GM12878 (cell line): ENCODE results near the gene OPN1SW. TPM values are rescaled to one million over a fixed set of nuclear protein-coding genes. Genes with fewer than 3 reads are reported as not detected.
A peak's percentile ranks its signal among the peaks of the same experiment; 100 is the strongest.

Source experiments
- ATAC-seq: fragments of 200-7000 bp; cut with Tn5 transposase; 3 replicates; pipeline ENCODE4 v1.9.1; 2020; ENCODE audit warnings: mild to moderate bottlenecking, moderate library complexity
- BruUV-seq: library from RNA; stranded (reverse); fragments of 400-500 nt; replicated peaks from 2 replicates; lab custom pipeline; 2021; lab: Mats Ljungman, UMichigan
- CTCF ChIA-PET: fragments of 300-600 bp; sonication (Branson Sonifier 250); formaldehyde crosslinking; extraction: SDS; loops from one replicate; lab custom pipeline; 2021; ENCODE audit warnings: inconsistent platforms; lab: Yijun Ruan, JAX
- POLR2A ChIA-PET: fragments of 350-600 bp; formaldehyde crosslinking; extraction: SDS; loops from one replicate; lab custom pipeline; 2021; ENCODE audit warnings: inconsistent platforms; lab: Charles Lee
- RAD21 ChIA-PET: fragments of 300-600 bp; sonication (Branson Sonifier 250); formaldehyde crosslinking; loops from one replicate; lab custom pipeline; 2023; ENCODE audit warnings: antibody characterized with exemption; ENCODE audit not compliant: unreplicated experiment; lab: Charles Lee
- SMC1A ChIA-PET: fragments of 300-600 bp; sonication (Branson Sonifier 250); formaldehyde crosslinking; loops from one replicate; lab custom pipeline; 2023; ENCODE audit not compliant: unreplicated experiment, uncharacterized antibody; lab: Charles Lee
- DNase-seq: peaks from one replicate; pipeline ENCODE4 v3.0.0-alpha.2; 2011; ENCODE audit warnings: low read depth, low spot score
- FAIRE-seq: peaks from 3 replicates; lab custom pipeline; 2011; peaks lifted over from hg19 to GRCh38; lab: Jason Lieb, UNC
- H2AFZ ChIP-seq: 2 replicates; pipeline ENCODE4 v1.6.0; 2011; ENCODE audit warnings: low read depth, low read length, control low read depth; ENCODE audit not compliant: control insufficient read depth
- H3K27ac ChIP-seq: 2 replicates; pipeline ENCODE4 v1.5.1; 2011; ENCODE audit warnings: control low read depth; ENCODE audit not compliant: control insufficient read depth, insufficient read depth
- H3K27me3 ChIP-seq, 2 experiments: replicated peaks in 1 of 2; 2 replicates each; pipeline versions ENCODE4 v1.6.0 to v1.6.1; 2011; ENCODE audit warnings: low read length in 1 of 2; ENCODE audit not compliant: control insufficient read depth in 2 of 2, insufficient read depth in 2 of 2
- H3K36me3 ChIP-seq, 2 experiments: 2 replicates each; pipeline ENCODE4 v1.5.1; 2011; ENCODE audit warnings: low read length in 1 of 2; ENCODE audit not compliant: control insufficient read depth in 2 of 2, insufficient read depth in 2 of 2
- H3K4me1 ChIP-seq: 2 replicates; pipeline ENCODE4 v1.6.1; 2011; ENCODE audit warnings: mild to moderate bottlenecking, low read length, moderate library complexity, mixed read lengths; ENCODE audit not compliant: control insufficient read depth, insufficient read depth
- H3K4me2 ChIP-seq: 2 replicates; pipeline ENCODE4 v1.6.0; 2011; ENCODE audit warnings: control low read depth; ENCODE audit not compliant: control insufficient read depth, insufficient read depth
- H3K4me3 ChIP-seq: fragments of 200-600 bp; sonication (generic); 2 replicates; pipeline ENCODE4 v1.5.1; 2016
- H3K79me2 ChIP-seq: 2 replicates; pipeline ENCODE4 v1.6.0; 2011; ENCODE audit warnings: low read length; ENCODE audit not compliant: control insufficient read depth, insufficient read depth
- H3K9ac ChIP-seq: 2 replicates; pipeline ENCODE4 v1.8.0; 2011; ENCODE audit warnings: low read length, control low read depth, mixed read lengths; ENCODE audit not compliant: control insufficient read depth, insufficient read depth
- H3K9me3 ChIP-seq: replicated peaks from 3 replicates; pipeline ENCODE4 v1.5.1; 2011; ENCODE audit warnings: mild to moderate bottlenecking, low read length; ENCODE audit not compliant: control insufficient read depth, insufficient read depth
- H4K20me1 ChIP-seq: 2 replicates; pipeline ENCODE4 v1.6.0; 2011; ENCODE audit not compliant: control insufficient read depth, insufficient read depth
- CEBPB ChIP-seq, 2 experiments: fragments of 150-350 bp in 1 of 2; IDR thresholded peaks; 2 replicates each; pipeline ENCODE4 v1.6.1; 2012 to 2014; ENCODE audit warnings: low read depth in 2 of 2, low read length in 2 of 2, borderline replicate concordance in 1 of 2, inconsistent platforms in 1 of 2
- CHD2 ChIP-seq: IDR thresholded peaks from 2 replicates; pipeline ENCODE4 v1.6.1; 2011; ENCODE audit warnings: low read depth, low read length, improper control_type of control experiment, borderline replicate concordance
- FOS ChIP-seq: IDR thresholded peaks from 3 replicates; pipeline ENCODE4 v1.6.1; 2011; ENCODE audit warnings: borderline replicate concordance; ENCODE audit not compliant: insufficient read length; ENCODE audit errors: extremely low read depth
- GATAD2B ChIP-seq: fragments of 450-650 bp; conservative IDR thresholded peaks from 2 replicates; pipeline ENCODE4 v1.6.1; 2017; ENCODE audit warnings: low read depth, mild to moderate bottlenecking, moderate library complexity
- IRF4 ChIP-seq: IDR thresholded peaks from 2 replicates; pipeline ENCODE4 v1.6.1; 2011; ENCODE audit warnings: low read depth, low read length
- JUNB ChIP-seq: IDR thresholded peaks from 2 replicates; pipeline ENCODE4 v1.6.1; 2016; ENCODE audit warnings: antibody characterized with exemption, mild to moderate bottlenecking
- MTA3 ChIP-seq: IDR thresholded peaks from 2 replicates; pipeline ENCODE4 v1.6.1; 2012; ENCODE audit warnings: low read length, inconsistent platforms, borderline replicate concordance
- MYB ChIP-seq: fragments of 150-350 bp; IDR thresholded peaks from 2 replicates; pipeline ENCODE4 v1.6.1; 2014; ENCODE audit warnings: mild to moderate bottlenecking, low read depth, low read length, borderline replicate concordance
- NFIC ChIP-seq: IDR thresholded peaks from 2 replicates; pipeline ENCODE4 v1.6.1; 2012; ENCODE audit warnings: low read depth, mild to moderate bottlenecking, inconsistent platforms, low read length, moderate library complexity
- NFYA ChIP-seq: IDR thresholded peaks from 2 replicates; pipeline ENCODE4 v1.6.1; 2011; ENCODE audit warnings: low read depth, mild to moderate bottlenecking, low read length, improper control_type of control experiment, borderline replicate concordance
- RAD51 ChIP-seq: fragments of 450-650 bp; IDR thresholded peaks from 2 replicates; pipeline ENCODE4 v1.6.1; 2016; ENCODE audit warnings: moderate library complexity, mild to moderate bottlenecking, inconsistent platforms
- SMAD1 ChIP-seq: fragments of 450-650 bp; IDR thresholded peaks from 2 replicates; pipeline ENCODE4 v1.6.1; 2018; ENCODE audit warnings: mild to moderate bottlenecking, low read depth; ENCODE audit not compliant: partially characterized antibody
- SMAD5 ChIP-seq: IDR thresholded peaks from 2 replicates; pipeline ENCODE4 v1.6.1; 2016; ENCODE audit warnings: antibody characterized with exemption, low read depth
- SPI1 ChIP-seq: IDR thresholded peaks from 2 replicates; pipeline ENCODE4 v1.6.1; 2011; ENCODE audit warnings: low read depth, mild to moderate bottlenecking, low read length, moderate library complexity, borderline replicate concordance; ENCODE audit not compliant: insufficient read depth
- STAT1 ChIP-seq: fragments of 450-650 bp; conservative IDR thresholded peaks from 2 replicates; pipeline ENCODE4 v1.6.1; 2014; ENCODE audit warnings: antibody characterized with exemption, mild to moderate bottlenecking
- ZNF217 ChIP-seq: fragments of 450-650 bp; IDR thresholded peaks from 2 replicates; pipeline ENCODE4 v1.6.1; 2017; ENCODE audit warnings: antibody characterized with exemption, mild to moderate bottlenecking
- WGBS: methylation state at CpG from one replicate; pipeline ENCODE4 v1.1.6; 2016; ENCODE audit warnings: low lambda C conversion rate; ENCODE audit not compliant: insufficient replicate concordance, insufficient coverage; ENCODE audit errors: missing lambda C conversion rate; 5-methylcytosine and 5-hydroxymethylcytosine counted together
- in situ Hi-C: fragments of 300-500 bp; cut with MboI; formaldehyde crosslinking; loops from 9 replicates; pipeline ENCODE4 v1.14.3; 2018; ENCODE audit warnings: mixed read lengths
- intact Hi-C: fragments of 100-400 bp; cut with micrococcal nuclease; formaldehyde crosslinking; loops from one replicate; pipeline ENCODE4 v1.14.2; 2022; ENCODE audit not compliant: unreplicated experiment
- polyA plus RNA-seq, 11 experiments: library from polyadenylated mRNA; depleted of rRNA in 4 of 11; unstranded in 6 of 11; stranded (reverse) in 5 of 11; fragments of >200 nt; fragmentation: Nextera tagmentation in 4 of 11; fragmentation: Illumina TruSeq in 1 of 11; extraction: Ambion mirVana in 4 of 11; extraction: Trizol in 1 of 11; gene quantifications; 1 replicate in 1 of 11; 2 replicates in 10 of 11; pipeline versions ENCODE4 v1.2.1 to v1.2.3, GENCODE V29; 2011 to 2016; ENCODE audit warnings: inconsistent platforms in 2 of 11, missing spikeins in 2 of 11, low read depth in 1 of 11
- total RNA-seq, 4 experiments: library from RNA; depleted of rRNA in 3 of 4; stranded (reverse); fragments of >200 nt in 3 of 4; fragmentation: Illumina TruSeq in 1 of 4; extraction: Trizol in 1 of 4; gene quantifications; 2 replicates each; pipeline versions ENCODE4 v1.2.1 to v1.2.3, GENCODE V29; 2013 to 2021
- TF ChIP-seq, protein P1 (sequence below): IDR thresholded peaks from 2 replicates; pipeline ENCODE4 v1.6.1; 2012; ENCODE audit warnings: mild to moderate bottlenecking, low read depth, low read length

Gene OPN1SW
- total and polyA plus RNA-seq, 10 of the 15 experiments (the other 5 are each of a cell fraction or from before 2014, with no cell fraction given) = 0.11 to 0.35 (median 0.19) TPM; not detected in 6

GRCh38 chr7:128801003-128801402, 25.4 kb upstream of the OPN1SW start:
- 81% methylated on average over 9 of the region's 9 CpGs for WGBS
- no peak for TF ChIP-seq MTA3
- no peak for TF ChIP-seq SMAD1
- no peak for TF ChIP-seq SMAD5
- TF ChIP-seq GATAD2B = no peak
- no peak for TF ChIP-seq STAT1
- TF ChIP-seq ZNF217 = no peak
- TF ChIP-seq CHD2 = no peak
- TF ChIP-seq FOS = no peak
- TF ChIP-seq, all 136 proteins: peak for 0
- no peak for ATAC-seq
- H3K9ac ChIP-seq = no peak overlapping the region
- no peaks in the 10 kb centered on the region for H3K27me3 ChIP-seq
- no peaks in the 10 kb centered on the region for H3K4me1 ChIP-seq
- no peaks in the 10 kb centered on the region for H4K20me1 ChIP-seq
- ChIA-PET SMC1A (interaction anchor here (0.6 kb wide), 1 partner anchor 528 kb away, joined by 3 read pairs; no protein-coding TSS in a partner anchor), CTCF (no interaction called here), RAD21 (no interaction called here), POLR2A (no interaction called here)
- intact Hi-C loops = no loop called here
- no peak for DNase-seq
- BruUV-seq = no TSS peak
- in situ Hi-C loops = no loop called here
- no peak for FAIRE-seq
- no peaks in the 10 kb centered on the region for H3K79me2 ChIP-seq
- no peak overlapping the region for H3K27ac ChIP-seq
- H3K4me3 ChIP-seq = no peak overlapping the region
- no peak overlapping the region for H3K4me2 ChIP-seq
- H2AFZ ChIP-seq = no peak overlapping the region
- H3K9me3 ChIP-seq = no peaks in the 10 kb centered on the region
- no peaks in the 10 kb centered on the region for H3K36me3 ChIP-seq

DNA sequence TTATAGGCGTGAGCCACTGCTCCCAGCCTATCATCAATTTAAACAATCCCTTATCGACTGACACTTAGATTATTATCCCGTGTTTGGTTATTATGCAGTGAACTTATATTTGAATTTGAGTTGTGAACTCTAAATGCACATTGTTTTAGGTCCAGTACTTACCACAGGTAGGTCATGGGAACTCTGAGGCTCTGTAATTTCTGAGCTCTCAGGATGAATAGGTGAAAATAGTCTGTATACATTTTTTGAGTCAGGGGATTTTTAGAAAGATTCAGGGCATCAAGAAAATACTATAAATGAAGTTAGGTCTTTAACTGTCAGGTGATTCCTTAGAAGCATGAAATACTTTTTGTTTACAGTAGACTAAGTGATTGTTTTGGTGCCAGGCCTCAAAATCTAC, 25.0 kb upstream of the OPN1SW start:
- ATAC-seq (peak; percentile 62), DNase-seq (no peak), FAIRE-seq (no peak)
- RAD21 ChIA-PET = interaction anchor here (0.7 kb wide), 1 partner anchor 22 kb away, joined by 3 read pairs; no protein-coding TSS in a partner anchor
- intact Hi-C loops = no loop called here
- no peak overlapping the region for H2AFZ ChIP-seq
- H4K20me1 ChIP-seq = no peaks in the 10 kb centered on the region
- no peak overlapping the region for H3K4me2 ChIP-seq
- H3K4me3 ChIP-seq = no peak overlapping the region
- CTCF ChIA-PET = no interaction called here
- H3K79me2 ChIP-seq = no peaks in the 10 kb centered on the region
- no peaks in the 10 kb centered on the region for H3K4me1 ChIP-seq
- POLR2A ChIA-PET = no interaction called here
- no peaks in the 10 kb centered on the region for H3K36me3 ChIP-seq
- BruUV-seq = no TSS peak
- WGBS = 25% methylated on average over 3 of the region's 3 CpGs
- no peak overlapping the region for H3K27ac ChIP-seq
- in situ Hi-C loops = no loop called here
- H3K9me3 ChIP-seq = no peaks in the 10 kb centered on the region
- H3K27me3 ChIP-seq = no peaks in the 10 kb centered on the region
- SMC1A ChIA-PET = interaction anchor here (0.6 to 1.5 kb wide), 2 partner anchors 9 to 21 kb away, joined by 3 read pairs; no protein-coding TSS in a partner anchor
- no peak overlapping the region for H3K9ac ChIP-seq
- TF ChIP-seq NFYA = no peak
- TF ChIP-seq MYB = no peak
- no peak for TF ChIP-seq SMAD5
- no peak for TF ChIP-seq SPI1
- TF ChIP-seq CEBPB (IDR thresholded peaks at IDR 0.05; ENCODE audit: borderline replicate concordance in 1 of 2, low read depth in 2 of 2, low read length in 2 of 2) = no peak
- TF ChIP-seq, protein P1, sequence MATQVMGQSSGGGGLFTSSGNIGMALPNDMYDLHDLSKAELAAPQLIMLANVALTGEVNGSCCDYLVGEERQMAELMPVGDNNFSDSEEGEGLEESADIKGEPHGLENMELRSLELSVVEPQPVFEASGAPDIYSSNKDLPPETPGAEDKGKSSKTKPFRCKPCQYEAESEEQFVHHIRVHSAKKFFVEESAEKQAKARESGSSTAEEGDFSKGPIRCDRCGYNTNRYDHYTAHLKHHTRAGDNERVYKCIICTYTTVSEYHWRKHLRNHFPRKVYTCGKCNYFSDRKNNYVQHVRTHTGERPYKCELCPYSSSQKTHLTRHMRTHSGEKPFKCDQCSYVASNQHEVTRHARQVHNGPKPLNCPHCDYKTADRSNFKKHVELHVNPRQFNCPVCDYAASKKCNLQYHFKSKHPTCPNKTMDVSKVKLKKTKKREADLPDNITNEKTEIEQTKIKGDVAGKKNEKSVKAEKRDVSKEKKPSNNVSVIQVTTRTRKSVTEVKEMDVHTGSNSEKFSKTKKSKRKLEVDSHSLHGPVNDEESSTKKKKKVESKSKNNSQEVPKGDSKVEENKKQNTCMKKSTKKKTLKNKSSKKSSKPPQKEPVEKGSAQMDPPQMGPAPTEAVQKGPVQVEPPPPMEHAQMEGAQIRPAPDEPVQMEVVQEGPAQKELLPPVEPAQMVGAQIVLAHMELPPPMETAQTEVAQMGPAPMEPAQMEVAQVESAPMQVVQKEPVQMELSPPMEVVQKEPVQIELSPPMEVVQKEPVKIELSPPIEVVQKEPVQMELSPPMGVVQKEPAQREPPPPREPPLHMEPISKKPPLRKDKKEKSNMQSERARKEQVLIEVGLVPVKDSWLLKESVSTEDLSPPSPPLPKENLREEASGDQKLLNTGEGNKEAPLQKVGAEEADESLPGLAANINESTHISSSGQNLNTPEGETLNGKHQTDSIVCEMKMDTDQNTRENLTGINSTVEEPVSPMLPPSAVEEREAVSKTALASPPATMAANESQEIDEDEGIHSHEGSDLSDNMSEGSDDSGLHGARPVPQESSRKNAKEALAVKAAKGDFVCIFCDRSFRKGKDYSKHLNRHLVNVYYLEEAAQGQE = no peak
- peak; percentile 60; the same call in 1 of the 2 replicates for TF ChIP-seq NFIC
- TF ChIP-seq IRF4 = no peak
- no peak for TF ChIP-seq GATAD2B
- no peak for TF ChIP-seq RAD51
- TF ChIP-seq JUNB = peak; percentile 81
